DMS114 treated with DMSO at 0.1 percent for 48 hours (cell line): ENCODE data around the gene ARHGEF40.

Source experiments
- DNase-seq: peaks from one replicate; lab custom pipeline; 2025; ENCODE audit not compliant: unreplicated experiment; lab: John Stamatoyannopoulos, UW

ARHGEF40 gene

GRCh38 chr14:21113369-21113768 lies 43.3 kb downstream of the ARHGEF40 start:
- no peak for DNase-seq

- DNase-seq = no peak
Observed at GRCh38 chr14:21118933-21119332, 48.8 kb downstream of the ARHGEF40 start.

GRCh38 chr14:21120686-21121085 lies 50.6 kb downstream of the ARHGEF40 start:
- no peak for DNase-seq

DNA sequence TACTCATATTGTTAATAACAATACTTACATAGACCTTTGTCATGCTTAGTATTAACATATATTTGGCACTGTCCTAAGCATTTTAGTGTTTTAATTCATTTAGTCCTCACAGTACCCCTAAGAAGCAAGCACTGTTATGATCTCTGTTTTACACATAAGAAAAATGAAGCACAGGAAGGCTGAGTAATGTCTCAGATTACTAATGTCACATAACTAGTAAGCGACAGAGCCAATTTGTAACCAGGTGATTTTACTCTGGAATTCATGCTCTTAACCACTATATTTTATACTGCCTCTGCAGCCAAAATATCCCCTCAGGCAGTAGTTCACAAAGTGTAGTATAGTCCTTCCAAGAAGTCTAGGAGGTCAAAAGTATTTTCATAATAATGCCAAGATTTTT lies 51.0 kb downstream of the ARHGEF40 start:
- DNase-seq = no peak

DNA sequence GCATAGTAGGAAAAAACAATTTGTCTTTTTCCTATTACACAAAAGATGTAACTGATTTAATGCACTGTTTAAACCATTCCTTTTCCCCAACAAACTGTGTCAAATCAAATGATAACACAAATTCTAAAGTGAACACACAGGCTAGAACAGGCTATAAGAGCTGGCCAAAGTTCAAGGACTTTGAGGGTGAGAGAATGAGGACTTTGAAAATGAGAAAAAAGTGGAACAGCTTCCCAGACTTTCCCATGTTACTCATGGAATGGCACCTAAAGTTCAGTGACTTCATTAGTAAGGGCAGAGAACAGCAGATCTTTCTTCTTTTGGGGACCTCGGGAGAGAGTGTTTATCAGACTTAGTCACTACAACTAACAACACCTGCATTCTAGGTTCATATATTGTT lies 53.3 kb downstream of the ARHGEF40 start:
- DNase-seq = no peak

- no peak for DNase-seq
Observed at GRCh38 chr14:21133901-21134300, 63.8 kb downstream of the ARHGEF40 start.

- peak; percentile 5 for DNase-seq
Observed at GRCh38 chr14:21136024-21136423, 65.9 kb downstream of the ARHGEF40 start.
